K562 (cell line): Measurements from ENCODE around the gene SNX9. TPM values are rescaled to one million over a fixed set of nuclear protein-coding genes. Genes with fewer than 3 reads are reported as not detected.
A peak's percentile ranks its signal among the peaks of the same experiment; 100 is the strongest.

Source experiments
- CBX2 ChIP-seq: fragments of 200-600 bp; sonication (generic); IDR thresholded peaks from one replicate; pipeline ENCODE4 v1.6.1; 2012; ENCODE audit warnings: mild to moderate bottlenecking, low read length, inconsistent platforms; ENCODE audit not compliant: insufficient read depth, poor library complexity, severe bottlenecking
- ELF2 ChIP-seq: fragments of 250-450 bp; sonication (Bioruptor Pico); IDR thresholded peaks from 2 replicates; pipeline ENCODE4 v1.5.0; 2021; ENCODE audit warnings: mild to moderate bottlenecking
- GABPA ChIP-seq: fragments of 200-800 bp; sonication (Bioruptor generic); conservative IDR thresholded peaks from 2 replicates; pipeline ENCODE4 v1.6.1; 2016; ENCODE audit warnings: low read depth, missing genetic modification characterization, missing compliant biosample characterization
- GABPB1 ChIP-seq: sonication (generic); formaldehyde crosslinking; IDR thresholded peaks from 2 replicates; pipeline ENCODE4 v1.8.0; 2022; ENCODE audit warnings: mild to moderate bottlenecking, missing genetic modification reagents
- HDAC8 ChIP-seq: fragments of 450-650 bp; IDR thresholded peaks from 2 replicates; pipeline ENCODE4 v1.6.1; 2016; ENCODE audit warnings: mild to moderate bottlenecking, missing genetic modification characterization, moderate library complexity, missing compliant biosample characterization
- ILF3 ChIP-seq: fragments of 450-650 bp; IDR thresholded peaks from 2 replicates; pipeline ENCODE4 v1.6.1; 2018; ENCODE audit warnings: antibody characterized with exemption, mild to moderate bottlenecking, moderate library complexity, borderline replicate concordance
- KAT2B ChIP-seq: IDR thresholded peaks from one replicate; pipeline ENCODE4 v1.6.1; 2012; ENCODE audit warnings: low read depth, mild to moderate bottlenecking, control low read depth, inconsistent platforms, low read length, moderate library complexity
- MEF2D ChIP-seq: conservative IDR thresholded peaks from 2 replicates; pipeline ENCODE4 v1.6.1; 2016; ENCODE audit warnings: low read depth, missing genetic modification characterization, missing compliant biosample characterization
- RERE ChIP-seq: sonication (generic); formaldehyde crosslinking; IDR thresholded peaks from 2 replicates; pipeline ENCODE4 v1.8.0; 2023; ENCODE audit warnings: missing genetic modification reagents, mild to moderate bottlenecking, borderline replicate concordance
- SP2 ChIP-seq: IDR thresholded peaks from 2 replicates; pipeline ENCODE4 v1.6.1; 2011; ENCODE audit warnings: mild to moderate bottlenecking, low read depth, low read length, moderate library complexity; ENCODE audit not compliant: poor library complexity, severe bottlenecking; ENCODE audit errors: extremely low read depth
- TBP ChIP-seq: optimal IDR thresholded peaks from 2 replicates; pipeline ENCODE3; 2011; ENCODE audit warnings: low read depth, low read length, improper control_type of control experiment
- TEAD1 ChIP-seq, 2 experiments: fragments of 450-650 bp in 1 of 2; sonication (generic) in 1 of 2; formaldehyde crosslinking; IDR thresholded peaks; 2 replicates each; pipeline versions ENCODE4 v1.4.0 to v1.8.0; 2020 to 2022; ENCODE audit warnings: mild to moderate bottlenecking in 2 of 2, missing genetic modification reagents in 1 of 2
- TRIM24 ChIP-seq, 2 experiments: fragments of 450-650 bp; IDR thresholded peaks; 2 replicates each; pipeline ENCODE4 v1.6.1; 2016
- U2AF1 ChIP-seq: fragments of 200-400 bp; formaldehyde crosslinking; optimal IDR thresholded peaks from 2 replicates; pipeline ENCODE3; 2017; ENCODE audit warnings: mild to moderate bottlenecking, low read depth, low read length, moderate library complexity
- ZC3H4 ChIP-seq: sonication (generic); formaldehyde crosslinking; IDR thresholded peaks from 2 replicates; pipeline ENCODE4 v1.9.0; 2021; ENCODE audit warnings: missing genetic modification reagents, borderline replicate concordance
- ZFP36 ChIP-seq: fragments of 150-350 bp; IDR thresholded peaks from 2 replicates; pipeline ENCODE4 v1.6.1; 2018; ENCODE audit warnings: low read length, low read depth; ENCODE audit not compliant: partially characterized antibody
- ZNF274 ChIP-seq: IDR thresholded peaks from 2 replicates; pipeline ENCODE4 v1.6.1; 2011; ENCODE audit warnings: low read depth, mild to moderate bottlenecking, low read length, moderate library complexity, borderline replicate concordance
- ZNF408 ChIP-seq: fragments of 250-450 bp; sonication (Bioruptor Pico); IDR thresholded peaks from 2 replicates; pipeline ENCODE4 v1.4.0; 2020; ENCODE audit warnings: low read depth, mild to moderate bottlenecking, moderate library complexity
- polyA plus RNA-seq, 8 experiments: library from polyadenylated mRNA; depleted of rRNA in 4 of 8; stranded (reverse) in 5 of 8; unstranded in 3 of 8; fragments of >200 nt; fragmentation: Nextera tagmentation in 2 of 8; fragmentation: Illumina TruSeq in 1 of 8; extraction: Ambion mirVana in 2 of 8; extraction: Trizol in 1 of 8; gene quantifications; 2 replicates each; pipeline versions ENCODE4 v1.2.1 to v1.2.3, GENCODE V29; 2011 to 2014; ENCODE audit warnings: inconsistent platforms in 1 of 8, missing spikeins in 1 of 8
- total RNA-seq, 7 experiments: library from RNA; depleted of rRNA in 6 of 7; stranded (reverse); fragments of >200 nt in 6 of 7; fragmentation: Illumina TruSeq in 2 of 7; extraction: Trizol in 2 of 7; gene quantifications; 2 replicates each; pipeline versions ENCODE4 v1.2.1 to v1.2.3, GENCODE V29; 2011 to 2021; ENCODE audit warnings: low replicate concordance in 1 of 7
- TF ChIP-seq, protein P1 (sequence below): fragments of 450-650 bp; formaldehyde crosslinking; IDR thresholded peaks from 2 replicates; pipeline ENCODE4 v1.4.0; 2020; ENCODE audit warnings: mild to moderate bottlenecking, moderate library complexity

The SNX9 gene
- total and polyA plus RNA-seq, 9 of the 15 experiments (the other 6 are each of a cell fraction or from before 2014, with no cell fraction given), result 6.0 to 81.7 (median 57.1) TPM

DNA sequence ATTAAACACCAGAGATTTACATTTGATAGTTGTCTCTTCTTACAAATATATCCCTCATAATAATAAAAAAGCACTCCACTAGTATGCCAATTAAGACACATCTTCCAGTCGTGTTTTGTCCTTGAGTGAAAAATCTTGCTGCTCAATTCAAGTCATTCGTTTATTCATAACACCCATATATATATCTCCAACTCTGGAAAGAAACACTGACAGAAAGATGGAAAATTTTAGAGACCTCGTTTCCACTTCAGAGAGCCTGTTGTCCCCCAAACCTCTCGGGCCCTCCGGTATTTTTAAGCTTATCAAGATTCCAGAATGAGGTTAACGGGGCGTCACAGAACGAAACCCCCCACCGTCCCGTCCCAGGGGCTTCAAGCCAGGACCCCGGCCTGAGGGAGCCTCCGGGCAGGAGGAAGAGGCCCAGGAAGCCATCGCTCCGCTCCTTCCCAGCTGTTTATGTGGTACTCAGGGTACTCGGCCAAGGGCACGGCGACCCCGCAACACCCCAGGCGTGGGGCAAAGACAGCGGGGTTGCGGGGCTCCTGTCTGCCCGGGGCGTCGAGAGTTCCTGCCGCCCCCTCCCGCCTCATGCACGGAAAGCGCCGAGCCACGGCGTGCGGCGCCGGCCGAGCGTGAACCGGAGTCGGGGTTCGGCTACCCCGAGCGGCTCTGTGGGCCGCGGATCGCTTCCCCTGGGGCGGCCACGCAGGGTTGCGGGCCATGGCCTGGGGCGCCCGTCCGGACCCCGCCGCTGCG lies 623 bp upstream of the SNX9 start (continued):
- TF ChIP-seq U2AF1, result no peak
- no peak for TF ChIP-seq SP2
- TF ChIP-seq ELF2 (CRISPR knock-in tag), result no peak
- no peak for TF ChIP-seq CBX2
- peak; percentile 58 to 63; a peak in 2 of 4 replicates for TF ChIP-seq TEAD1 (CRISPR knock-in tag; IDR thresholded peaks at IDR 0.05)
- TF ChIP-seq ZNF274, result no peak
- no peak for TF ChIP-seq KAT2B
- TF ChIP-seq MEF2D, result no peak
- 0 out of 2 replicates have a peak, but pooled peaks have one; percentile 25 for TF ChIP-seq RERE (CRISPR knock-in tag)
- TF ChIP-seq GABPA, result no peak
- no peak for TF ChIP-seq ZNF408 (CRISPR knock-in tag)
- TF ChIP-seq ILF3, result no peak
- no peak for TF ChIP-seq TBP
- TF ChIP-seq HDAC8 (tag), result 0 out of 2 replicates have a peak, but pooled peaks have one; percentile 29
- peak; percentile 29; the same call in 1 of the 2 replicates for TF ChIP-seq ZC3H4
- peak; percentile 49 for TF ChIP-seq GABPB1 (CRISPR knock-in tag)
- no peak for TF ChIP-seq ZFP36
- TF ChIP-seq, protein P1, sequence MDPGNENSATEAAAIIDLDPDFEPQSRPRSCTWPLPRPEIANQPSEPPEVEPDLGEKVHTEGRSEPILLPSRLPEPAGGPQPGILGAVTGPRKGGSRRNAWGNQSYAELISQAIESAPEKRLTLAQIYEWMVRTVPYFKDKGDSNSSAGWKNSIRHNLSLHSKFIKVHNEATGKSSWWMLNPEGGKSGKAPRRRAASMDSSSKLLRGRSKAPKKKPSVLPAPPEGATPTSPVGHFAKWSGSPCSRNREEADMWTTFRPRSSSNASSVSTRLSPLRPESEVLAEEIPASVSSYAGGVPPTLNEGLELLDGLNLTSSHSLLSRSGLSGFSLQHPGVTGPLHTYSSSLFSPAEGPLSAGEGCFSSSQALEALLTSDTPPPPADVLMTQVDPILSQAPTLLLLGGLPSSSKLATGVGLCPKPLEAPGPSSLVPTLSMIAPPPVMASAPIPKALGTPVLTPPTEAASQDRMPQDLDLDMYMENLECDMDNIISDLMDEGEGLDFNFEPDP (CRISPR knock-in tag), result 0 out of 2 replicates have a peak, but pooled peaks have one; percentile 5
- TF ChIP-seq TRIM24 (IDR thresholded peaks at IDR 0.05), result no peak
